Measurements from ENCODE around the gene MRAP2. TPM values are rescaled to one million over a fixed set of nuclear protein-coding genes. Genes with fewer than 3 reads are reported as not detected.

MRAP2 gene
- total RNA-seq, 1 experiment from 2014 or later = 4.9 TPM

DNA sequence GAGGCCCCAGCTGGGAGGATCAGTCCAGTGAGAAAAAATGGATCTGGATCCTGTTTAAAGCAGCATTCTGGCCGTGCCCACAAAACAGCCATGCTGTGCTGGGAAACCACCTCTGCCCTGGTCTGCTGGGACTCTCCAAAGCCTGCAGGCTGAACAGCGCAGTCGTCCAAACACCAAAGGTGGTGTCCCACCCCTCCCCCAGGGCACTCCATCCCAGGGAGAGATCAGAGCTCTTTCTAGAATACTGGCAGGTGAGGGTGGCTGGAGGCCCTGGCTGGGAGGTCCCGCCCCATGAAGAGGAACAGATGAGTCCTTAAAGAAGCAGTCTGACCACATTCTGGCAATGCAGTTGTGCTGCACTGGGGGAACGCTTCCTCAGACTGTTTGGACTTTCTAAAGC, 84.6 kb downstream of the MRAP2 start:
- ChIA-PET POLR2A (no interaction called here), CTCF (no interaction called here)
- no peaks in the 10 kb centered on the region; the same call in 1 of the 2 replicates for H3K4me1 Mint-ChIP-seq
- H3K9me3 Mint-ChIP-seq = peaks cover 26% of the 10 kb centered on the region
- TF ChIP-seq JAZF1 (CRISPR knock-in tag; IDR thresholded peaks at IDR 0.05) (no peak), RORB (CRISPR knock-in tag; IDR thresholded peaks at IDR 0.05) (no peak), TCF7 (CRISPR knock-in tag; IDR thresholded peaks at IDR 0.05; ENCODE audit: low read depth) (no peak), MXD4 (CRISPR knock-in tag; IDR thresholded peaks at IDR 0.05; ENCODE audit: borderline replicate concordance) (no peak), ZNF263 (CRISPR knock-in tag; IDR thresholded peaks at IDR 0.05; ENCODE audit: low read depth) (no peak), ELF4 (CRISPR knock-in tag; IDR thresholded peaks at IDR 0.05; ENCODE audit: low read depth) (no peak), ZNF232 (CRISPR knock-in tag; IDR thresholded peaks at IDR 0.05) (no peak), ZNF423 (CRISPR knock-in tag; IDR thresholded peaks at IDR 0.05) (no peak)
- TF ChIP-seq, protein P1, sequence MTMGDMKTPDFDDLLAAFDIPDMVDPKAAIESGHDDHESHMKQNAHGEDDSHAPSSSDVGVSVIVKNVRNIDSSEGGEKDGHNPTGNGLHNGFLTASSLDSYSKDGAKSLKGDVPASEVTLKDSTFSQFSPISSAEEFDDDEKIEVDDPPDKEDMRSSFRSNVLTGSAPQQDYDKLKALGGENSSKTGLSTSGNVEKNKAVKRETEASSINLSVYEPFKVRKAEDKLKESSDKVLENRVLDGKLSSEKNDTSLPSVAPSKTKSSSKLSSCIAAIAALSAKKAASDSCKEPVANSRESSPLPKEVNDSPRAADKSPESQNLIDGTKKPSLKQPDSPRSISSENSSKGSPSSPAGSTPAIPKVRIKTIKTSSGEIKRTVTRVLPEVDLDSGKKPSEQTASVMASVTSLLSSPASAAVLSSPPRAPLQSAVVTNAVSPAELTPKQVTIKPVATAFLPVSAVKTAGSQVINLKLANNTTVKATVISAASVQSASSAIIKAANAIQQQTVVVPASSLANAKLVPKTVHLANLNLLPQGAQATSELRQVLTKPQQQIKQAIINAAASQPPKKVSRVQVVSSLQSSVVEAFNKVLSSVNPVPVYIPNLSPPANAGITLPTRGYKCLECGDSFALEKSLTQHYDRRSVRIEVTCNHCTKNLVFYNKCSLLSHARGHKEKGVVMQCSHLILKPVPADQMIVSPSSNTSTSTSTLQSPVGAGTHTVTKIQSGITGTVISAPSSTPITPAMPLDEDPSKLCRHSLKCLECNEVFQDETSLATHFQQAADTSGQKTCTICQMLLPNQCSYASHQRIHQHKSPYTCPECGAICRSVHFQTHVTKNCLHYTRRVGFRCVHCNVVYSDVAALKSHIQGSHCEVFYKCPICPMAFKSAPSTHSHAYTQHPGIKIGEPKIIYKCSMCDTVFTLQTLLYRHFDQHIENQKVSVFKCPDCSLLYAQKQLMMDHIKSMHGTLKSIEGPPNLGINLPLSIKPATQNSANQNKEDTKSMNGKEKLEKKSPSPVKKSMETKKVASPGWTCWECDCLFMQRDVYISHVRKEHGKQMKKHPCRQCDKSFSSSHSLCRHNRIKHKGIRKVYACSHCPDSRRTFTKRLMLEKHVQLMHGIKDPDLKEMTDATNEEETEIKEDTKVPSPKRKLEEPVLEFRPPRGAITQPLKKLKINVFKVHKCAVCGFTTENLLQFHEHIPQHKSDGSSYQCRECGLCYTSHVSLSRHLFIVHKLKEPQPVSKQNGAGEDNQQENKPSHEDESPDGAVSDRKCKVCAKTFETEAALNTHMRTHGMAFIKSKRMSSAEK (CRISPR knock-in tag; IDR thresholded peaks at IDR 0.05; ENCODE audit: borderline replicate concordance) = no peak
- TF ChIP-seq, protein P2, sequence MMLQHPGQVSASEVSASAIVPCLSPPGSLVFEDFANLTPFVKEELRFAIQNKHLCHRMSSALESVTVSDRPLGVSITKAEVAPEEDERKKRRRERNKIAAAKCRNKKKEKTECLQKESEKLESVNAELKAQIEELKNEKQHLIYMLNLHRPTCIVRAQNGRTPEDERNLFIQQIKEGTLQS (CRISPR knock-in tag; conservative IDR thresholded peaks at IDR 0.05) = no peak
- TF ChIP-seq, protein P3, sequence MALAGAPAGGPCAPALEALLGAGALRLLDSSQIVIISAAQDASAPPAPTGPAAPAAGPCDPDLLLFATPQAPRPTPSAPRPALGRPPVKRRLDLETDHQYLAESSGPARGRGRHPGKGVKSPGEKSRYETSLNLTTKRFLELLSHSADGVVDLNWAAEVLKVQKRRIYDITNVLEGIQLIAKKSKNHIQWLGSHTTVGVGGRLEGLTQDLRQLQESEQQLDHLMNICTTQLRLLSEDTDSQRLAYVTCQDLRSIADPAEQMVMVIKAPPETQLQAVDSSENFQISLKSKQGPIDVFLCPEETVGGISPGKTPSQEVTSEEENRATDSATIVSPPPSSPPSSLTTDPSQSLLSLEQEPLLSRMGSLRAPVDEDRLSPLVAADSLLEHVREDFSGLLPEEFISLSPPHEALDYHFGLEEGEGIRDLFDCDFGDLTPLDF (CRISPR knock-in tag; IDR thresholded peaks at IDR 0.05) = no peak
- TF ChIP-seq, protein P4, sequence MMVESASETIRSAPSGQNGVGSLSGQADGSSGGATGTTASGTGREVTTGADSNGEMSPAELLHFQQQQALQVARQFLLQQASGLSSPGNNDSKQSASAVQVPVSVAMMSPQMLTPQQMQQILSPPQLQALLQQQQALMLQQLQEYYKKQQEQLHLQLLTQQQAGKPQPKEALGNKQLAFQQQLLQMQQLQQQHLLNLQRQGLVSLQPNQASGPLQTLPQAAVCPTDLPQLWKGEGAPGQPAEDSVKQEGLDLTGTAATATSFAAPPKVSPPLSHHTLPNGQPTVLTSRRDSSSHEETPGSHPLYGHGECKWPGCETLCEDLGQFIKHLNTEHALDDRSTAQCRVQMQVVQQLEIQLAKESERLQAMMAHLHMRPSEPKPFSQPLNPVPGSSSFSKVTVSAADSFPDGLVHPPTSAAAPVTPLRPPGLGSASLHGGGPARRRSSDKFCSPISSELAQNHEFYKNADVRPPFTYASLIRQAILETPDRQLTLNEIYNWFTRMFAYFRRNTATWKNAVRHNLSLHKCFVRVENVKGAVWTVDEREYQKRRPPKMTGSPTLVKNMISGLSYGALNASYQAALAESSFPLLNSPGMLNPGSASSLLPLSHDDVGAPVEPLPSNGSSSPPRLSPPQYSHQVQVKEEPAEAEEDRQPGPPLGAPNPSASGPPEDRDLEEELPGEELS (CRISPR knock-in tag; IDR thresholded peaks at IDR 0.05) = no peak
- TF ChIP-seq, protein P5, sequence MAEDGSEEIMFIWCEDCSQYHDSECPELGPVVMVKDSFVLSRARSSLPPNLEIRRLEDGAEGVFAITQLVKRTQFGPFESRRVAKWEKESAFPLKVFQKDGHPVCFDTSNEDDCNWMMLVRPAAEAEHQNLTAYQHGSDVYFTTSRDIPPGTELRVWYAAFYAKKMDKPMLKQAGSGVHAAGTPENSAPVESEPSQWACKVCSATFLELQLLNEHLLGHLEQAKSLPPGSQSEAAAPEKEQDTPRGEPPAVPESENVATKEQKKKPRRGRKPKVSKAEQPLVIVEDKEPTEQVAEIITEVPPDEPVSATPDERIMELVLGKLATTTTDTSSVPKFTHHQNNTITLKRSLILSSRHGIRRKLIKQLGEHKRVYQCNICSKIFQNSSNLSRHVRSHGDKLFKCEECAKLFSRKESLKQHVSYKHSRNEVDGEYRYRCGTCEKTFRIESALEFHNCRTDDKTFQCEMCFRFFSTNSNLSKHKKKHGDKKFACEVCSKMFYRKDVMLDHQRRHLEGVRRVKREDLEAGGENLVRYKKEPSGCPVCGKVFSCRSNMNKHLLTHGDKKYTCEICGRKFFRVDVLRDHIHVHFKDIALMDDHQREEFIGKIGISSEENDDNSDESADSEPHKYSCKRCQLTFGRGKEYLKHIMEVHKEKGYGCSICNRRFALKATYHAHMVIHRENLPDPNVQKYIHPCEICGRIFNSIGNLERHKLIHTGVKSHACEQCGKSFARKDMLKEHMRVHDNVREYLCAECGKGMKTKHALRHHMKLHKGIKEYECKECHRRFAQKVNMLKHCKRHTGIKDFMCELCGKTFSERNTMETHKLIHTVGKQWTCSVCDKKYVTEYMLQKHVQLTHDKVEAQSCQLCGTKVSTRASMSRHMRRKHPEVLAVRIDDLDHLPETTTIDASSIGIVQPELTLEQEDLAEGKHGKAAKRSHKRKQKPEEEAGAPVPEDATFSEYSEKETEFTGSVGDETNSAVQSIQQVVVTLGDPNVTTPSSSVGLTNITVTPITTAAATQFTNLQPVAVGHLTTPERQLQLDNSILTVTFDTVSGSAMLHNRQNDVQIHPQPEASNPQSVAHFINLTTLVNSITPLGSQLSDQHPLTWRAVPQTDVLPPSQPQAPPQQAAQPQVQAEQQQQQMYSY (CRISPR knock-in tag; IDR thresholded peaks at IDR 0.05) = no peak
- TF ChIP-seq, protein P6, sequence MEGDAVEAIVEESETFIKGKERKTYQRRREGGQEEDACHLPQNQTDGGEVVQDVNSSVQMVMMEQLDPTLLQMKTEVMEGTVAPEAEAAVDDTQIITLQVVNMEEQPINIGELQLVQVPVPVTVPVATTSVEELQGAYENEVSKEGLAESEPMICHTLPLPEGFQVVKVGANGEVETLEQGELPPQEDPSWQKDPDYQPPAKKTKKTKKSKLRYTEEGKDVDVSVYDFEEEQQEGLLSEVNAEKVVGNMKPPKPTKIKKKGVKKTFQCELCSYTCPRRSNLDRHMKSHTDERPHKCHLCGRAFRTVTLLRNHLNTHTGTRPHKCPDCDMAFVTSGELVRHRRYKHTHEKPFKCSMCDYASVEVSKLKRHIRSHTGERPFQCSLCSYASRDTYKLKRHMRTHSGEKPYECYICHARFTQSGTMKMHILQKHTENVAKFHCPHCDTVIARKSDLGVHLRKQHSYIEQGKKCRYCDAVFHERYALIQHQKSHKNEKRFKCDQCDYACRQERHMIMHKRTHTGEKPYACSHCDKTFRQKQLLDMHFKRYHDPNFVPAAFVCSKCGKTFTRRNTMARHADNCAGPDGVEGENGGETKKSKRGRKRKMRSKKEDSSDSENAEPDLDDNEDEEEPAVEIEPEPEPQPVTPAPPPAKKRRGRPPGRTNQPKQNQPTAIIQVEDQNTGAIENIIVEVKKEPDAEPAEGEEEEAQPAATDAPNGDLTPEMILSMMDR (IDR thresholded peaks at IDR 0.05) = no peak
- TF ChIP-seq, protein P7, sequence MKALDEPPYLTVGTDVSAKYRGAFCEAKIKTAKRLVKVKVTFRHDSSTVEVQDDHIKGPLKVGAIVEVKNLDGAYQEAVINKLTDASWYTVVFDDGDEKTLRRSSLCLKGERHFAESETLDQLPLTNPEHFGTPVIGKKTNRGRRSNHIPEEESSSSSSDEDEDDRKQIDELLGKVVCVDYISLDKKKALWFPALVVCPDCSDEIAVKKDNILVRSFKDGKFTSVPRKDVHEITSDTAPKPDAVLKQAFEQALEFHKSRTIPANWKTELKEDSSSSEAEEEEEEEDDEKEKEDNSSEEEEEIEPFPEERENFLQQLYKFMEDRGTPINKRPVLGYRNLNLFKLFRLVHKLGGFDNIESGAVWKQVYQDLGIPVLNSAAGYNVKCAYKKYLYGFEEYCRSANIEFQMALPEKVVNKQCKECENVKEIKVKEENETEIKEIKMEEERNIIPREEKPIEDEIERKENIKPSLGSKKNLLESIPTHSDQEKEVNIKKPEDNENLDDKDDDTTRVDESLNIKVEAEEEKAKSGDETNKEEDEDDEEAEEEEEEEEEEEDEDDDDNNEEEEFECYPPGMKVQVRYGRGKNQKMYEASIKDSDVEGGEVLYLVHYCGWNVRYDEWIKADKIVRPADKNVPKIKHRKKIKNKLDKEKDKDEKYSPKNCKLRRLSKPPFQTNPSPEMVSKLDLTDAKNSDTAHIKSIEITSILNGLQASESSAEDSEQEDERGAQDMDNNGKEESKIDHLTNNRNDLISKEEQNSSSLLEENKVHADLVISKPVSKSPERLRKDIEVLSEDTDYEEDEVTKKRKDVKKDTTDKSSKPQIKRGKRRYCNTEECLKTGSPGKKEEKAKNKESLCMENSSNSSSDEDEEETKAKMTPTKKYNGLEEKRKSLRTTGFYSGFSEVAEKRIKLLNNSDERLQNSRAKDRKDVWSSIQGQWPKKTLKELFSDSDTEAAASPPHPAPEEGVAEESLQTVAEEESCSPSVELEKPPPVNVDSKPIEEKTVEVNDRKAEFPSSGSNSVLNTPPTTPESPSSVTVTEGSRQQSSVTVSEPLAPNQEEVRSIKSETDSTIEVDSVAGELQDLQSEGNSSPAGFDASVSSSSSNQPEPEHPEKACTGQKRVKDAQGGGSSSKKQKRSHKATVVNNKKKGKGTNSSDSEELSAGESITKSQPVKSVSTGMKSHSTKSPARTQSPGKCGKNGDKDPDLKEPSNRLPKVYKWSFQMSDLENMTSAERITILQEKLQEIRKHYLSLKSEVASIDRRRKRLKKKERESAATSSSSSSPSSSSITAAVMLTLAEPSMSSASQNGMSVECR (CRISPR knock-in tag; IDR thresholded peaks at IDR 0.05; ENCODE audit: borderline replicate concordance) = no peak
- no peak overlapping the region for H3K27ac Mint-ChIP-seq
- H3K27me3 Mint-ChIP-seq (ENCODE audit: low read depth) = no peaks in the 10 kb centered on the region; the same call in 1 of the 2 replicates
- no peaks in the 10 kb centered on the region; the same call in 1 of the 2 replicates for H3K36me3 Mint-ChIP-seq
- no peak for DNase-seq (ENCODE audit: low spot score)
- ATAC-seq = peak; percentile 62
- no peak overlapping the region for H3K4me3 Mint-ChIP-seq

Data from WTC11 (cell line).